NOMO-1 treated with dmso at 0.1 percent for 144 hours (cell line): ENCODE results near the gene GRK5.
A peak's percentile ranks its signal among the peaks of the same experiment; 100 is the strongest.

Source experiments
- DNase-seq: peaks from one replicate; lab custom pipeline; 2025; ENCODE audit not compliant: unreplicated experiment; lab: John Stamatoyannopoulos, UW

The GRK5 gene

GRCh38 chr10:119314061-119314460, 106.7 kb downstream of the GRK5 start:
- DNase-seq = no peak

GRCh38 chr10:119314486-119314885, 107.1 kb downstream of the GRK5 start:
- DNase-seq = no peak

DNA sequence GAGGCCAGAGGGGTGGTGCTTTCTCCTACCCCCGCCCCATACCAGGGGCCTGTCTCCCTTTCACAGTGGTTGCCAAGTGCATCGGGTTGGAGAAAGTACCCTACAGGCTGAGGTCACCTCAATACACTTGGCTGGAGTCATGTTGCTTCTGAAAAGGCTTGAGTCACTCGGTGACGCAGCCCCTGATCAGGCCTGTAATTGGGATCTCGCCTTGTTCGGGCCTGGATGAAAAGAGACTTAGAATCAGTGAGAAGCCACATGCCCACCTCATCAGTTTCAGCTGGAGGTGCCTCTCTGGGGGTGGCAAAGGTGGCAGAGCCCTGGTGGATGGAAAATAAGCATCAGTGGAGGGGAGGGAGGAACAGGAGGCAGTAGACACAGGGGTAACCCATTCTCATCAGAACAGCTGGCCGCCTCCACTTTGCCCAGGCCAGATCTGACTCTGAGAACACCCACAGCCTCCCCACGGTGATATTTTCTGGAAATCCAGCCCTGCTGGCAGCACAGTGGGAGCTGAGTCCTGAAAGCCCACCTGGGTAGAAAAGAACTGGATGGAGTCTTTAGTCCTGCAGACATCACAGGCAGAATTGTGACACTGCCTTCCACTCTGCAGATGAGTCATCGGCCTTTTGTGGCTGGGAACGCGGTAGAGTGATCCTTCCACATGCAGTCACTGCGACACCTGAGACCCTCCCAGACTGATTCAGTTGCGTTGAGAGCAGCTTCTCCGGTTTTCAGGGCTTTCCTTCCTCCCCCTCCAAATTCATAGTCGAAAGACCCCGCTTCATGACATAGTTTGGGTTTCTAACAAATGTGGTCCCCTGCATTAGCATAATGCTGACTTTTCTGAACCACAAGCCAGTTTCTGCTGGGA, 108.0 kb downstream of the GRK5 start:
- peak; percentile 15 for DNase-seq

GRCh38 chr10:119316002-119316358, 108.6 kb downstream of the GRK5 start:
- DNase-seq = no peak

DNA sequence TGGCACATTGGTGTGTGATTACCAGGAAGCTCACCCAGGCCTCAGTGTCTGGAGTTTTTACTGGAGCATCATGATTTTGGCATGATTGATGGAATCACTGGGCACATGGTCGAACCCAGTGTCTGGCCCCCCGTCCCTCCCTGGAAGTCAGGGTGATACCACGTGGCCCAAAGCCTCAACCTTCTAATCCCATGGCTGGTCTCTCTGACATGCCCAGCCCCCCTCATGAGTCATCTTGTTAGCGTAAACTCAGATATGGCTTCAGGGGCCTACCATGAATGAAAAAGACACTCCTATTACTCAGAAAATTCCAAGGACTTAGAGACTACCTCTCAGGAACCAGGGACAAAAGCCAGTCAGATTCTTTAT, 109.3 kb downstream of the GRK5 start:
- DNase-seq = no peak

DNA sequence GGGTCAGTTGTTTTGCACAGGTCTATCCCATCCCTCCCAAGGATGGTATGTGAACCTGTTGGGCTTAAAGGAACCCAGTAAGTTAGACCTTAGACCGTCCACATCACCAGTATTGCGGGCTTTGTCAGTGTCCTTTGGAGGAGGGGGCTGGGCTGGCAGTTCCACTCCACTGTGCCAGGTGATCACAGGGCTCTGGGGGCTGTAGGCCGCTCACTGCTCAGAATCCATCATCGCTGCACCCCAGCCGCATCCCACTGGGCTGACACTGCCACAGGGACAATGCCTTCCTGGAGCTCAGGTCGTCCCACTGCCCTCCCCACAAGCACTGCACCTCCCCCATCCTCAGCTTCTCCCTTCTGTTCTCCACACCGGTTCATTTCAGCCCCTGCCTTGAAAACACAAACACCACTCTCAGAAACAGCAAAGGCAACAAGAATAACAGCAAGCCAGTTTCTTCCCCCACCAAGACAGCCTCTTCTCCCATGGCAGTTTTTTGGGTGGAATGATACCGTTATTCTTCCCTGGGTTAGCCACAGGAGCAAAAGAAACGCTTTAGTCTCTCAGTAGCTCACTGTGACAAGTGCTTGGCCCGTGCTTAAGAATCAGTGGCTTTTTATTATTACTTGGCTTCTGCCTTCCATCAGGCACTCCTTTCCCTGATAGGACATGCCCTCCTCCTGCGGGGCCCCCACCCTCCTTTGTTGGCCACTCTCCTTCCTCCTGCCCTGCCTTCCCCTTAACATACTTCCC, 111.2 kb downstream of the GRK5 start:
- DNase-seq = no peak

GRCh38 chr10:119319161-119319919, 112.0 kb downstream of the GRK5 start:
- no peak for DNase-seq

DNA sequence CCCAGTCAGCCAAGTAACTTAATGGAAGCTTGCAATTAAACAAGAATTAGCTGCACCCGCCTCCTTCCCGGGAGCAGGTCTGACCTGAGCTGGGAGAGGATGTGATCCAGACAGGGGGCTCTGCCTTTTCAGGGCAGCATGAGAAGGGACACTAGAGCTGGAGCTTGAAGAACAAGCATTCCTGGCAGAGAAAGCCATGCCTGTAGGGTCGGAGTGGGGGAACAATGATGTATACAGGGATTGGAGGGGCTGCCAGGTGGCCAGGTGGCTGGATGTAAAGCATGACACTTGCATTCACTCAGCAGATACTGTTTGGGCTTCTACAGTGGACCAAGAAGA, 112.5 kb downstream of the GRK5 start:
- no peak for DNase-seq

DNA sequence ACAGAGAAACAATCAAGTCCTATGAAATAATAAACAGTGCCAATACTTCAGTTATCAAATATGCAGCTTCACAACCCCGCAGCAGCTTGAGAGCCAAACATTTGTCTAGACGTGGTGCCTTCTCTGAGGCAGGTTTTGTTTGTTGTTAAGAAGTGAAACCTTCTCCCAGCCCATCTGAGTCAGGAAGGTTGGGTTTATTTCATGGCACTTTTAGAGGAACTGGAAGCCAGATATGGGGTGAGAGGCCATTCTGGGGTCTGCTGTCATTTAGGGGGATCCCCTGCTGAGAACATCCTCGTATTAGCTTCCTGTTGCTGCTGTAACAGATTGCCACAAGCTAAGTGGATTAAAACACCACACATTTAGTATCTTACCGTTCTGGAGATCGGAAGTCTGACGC, 113.6 kb downstream of the GRK5 start:
- DNase-seq = no peak

- DNase-seq = no peak
Measured at GRCh38 chr10:119323085-119324016, 116.0 kb downstream of the GRK5 start.

- DNase-seq = no peak
Measured at GRCh38 chr10:119325131-119325530, 117.8 kb downstream of the GRK5 start.

DNA sequence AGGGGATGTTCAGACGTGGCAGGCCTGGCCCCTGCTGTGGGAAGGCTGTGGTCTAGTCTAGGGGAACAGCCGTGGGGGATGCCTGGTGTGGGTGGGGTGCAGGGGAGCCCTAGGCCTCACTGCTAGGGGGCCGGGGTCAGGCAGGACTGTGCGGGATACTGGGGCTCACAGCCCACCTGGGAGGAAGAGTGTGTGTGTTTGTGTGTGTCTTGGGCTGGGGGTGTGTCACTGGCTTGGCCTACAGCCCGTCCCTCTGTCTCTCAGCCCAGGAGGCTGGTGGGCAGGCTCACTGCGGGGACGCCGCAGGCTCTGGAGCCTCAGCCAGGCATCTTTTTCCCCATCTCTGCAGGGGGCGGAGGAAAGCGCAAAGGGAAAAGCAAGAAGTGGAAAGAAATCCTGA, 118.8 kb downstream of the GRK5 start:
- DNase-seq = no peak

DNA sequence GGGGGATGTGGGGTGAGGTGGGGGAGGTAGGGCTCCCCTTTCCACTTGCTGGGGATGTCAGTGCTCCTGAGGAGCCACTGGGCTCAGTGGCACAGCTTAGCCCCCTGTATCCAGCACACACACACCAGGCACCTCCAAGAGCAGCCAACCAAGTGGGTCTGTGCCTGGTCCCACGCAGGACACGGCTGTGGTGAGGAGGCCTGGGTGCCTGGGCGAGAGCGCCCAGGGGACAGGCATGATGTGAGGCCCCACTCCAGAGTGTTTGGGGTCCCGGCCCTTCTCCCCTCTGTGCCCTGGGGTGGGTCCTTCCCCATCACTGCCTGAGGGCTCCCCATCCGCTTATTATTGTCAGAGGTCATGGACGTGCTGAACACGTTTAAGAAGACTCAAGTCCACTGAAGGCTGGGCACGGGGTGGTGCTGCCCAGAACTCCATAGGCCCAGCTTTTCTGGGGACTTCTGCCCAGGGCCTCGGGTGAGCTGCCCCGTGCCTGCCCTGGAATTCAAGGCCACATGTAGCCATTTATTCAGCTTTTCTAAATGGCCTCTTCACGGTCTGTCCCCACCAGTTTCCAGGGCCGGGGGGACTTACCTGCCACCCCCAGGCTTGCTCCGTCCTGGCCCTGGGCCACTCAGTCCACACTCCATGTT, 119.8 kb downstream of the GRK5 start:
- no peak for DNase-seq

- DNase-seq = no peak
Measured at GRCh38 chr10:119328223-119328622, 120.9 kb downstream of the GRK5 start.

DNA sequence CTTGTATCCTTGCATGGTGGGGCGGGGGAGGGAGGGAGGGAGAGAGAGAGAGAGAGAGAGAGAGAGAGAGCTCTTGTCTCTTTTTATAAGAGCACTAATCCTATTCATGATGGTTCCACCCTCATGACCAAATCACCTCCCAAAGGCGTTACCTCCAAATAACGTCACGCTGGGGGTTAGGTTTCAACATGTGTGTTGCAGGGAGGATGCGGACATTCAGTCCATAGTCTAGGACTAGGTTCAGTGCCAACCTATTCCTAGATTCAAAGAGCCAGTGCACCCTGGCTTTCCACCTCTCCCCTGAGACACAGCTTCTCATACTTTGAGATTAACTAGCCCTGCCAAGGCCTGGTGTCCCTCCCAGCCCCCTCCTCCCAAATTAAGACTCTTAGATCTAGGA, 123.0 kb downstream of the GRK5 start:
- no peak for DNase-seq

DNA sequence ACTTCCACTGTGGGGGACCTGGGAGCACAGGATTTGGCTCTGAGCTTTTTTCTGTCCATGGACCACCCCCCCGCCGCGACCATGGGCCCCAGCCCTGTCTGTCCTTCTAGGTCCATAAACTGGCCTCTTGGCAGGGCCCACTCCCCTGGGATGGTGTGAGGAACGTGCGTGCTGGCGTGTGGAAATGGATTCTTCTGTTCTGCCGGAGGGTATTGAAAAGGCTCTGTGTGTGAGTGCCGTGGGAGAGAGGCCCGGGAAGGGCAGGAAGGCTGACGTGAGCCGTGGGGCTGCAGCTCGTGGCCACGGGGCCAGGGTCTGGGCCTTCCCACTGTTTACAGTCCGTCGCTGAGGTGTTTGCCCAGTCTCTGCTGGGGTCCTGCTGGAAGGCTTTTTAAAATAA, 123.7 kb downstream of the GRK5 start:
- no peak for DNase-seq

GRCh38 chr10:119333146-119333792, 125.9 kb downstream of the GRK5 start:
- DNase-seq = no peak

DNA sequence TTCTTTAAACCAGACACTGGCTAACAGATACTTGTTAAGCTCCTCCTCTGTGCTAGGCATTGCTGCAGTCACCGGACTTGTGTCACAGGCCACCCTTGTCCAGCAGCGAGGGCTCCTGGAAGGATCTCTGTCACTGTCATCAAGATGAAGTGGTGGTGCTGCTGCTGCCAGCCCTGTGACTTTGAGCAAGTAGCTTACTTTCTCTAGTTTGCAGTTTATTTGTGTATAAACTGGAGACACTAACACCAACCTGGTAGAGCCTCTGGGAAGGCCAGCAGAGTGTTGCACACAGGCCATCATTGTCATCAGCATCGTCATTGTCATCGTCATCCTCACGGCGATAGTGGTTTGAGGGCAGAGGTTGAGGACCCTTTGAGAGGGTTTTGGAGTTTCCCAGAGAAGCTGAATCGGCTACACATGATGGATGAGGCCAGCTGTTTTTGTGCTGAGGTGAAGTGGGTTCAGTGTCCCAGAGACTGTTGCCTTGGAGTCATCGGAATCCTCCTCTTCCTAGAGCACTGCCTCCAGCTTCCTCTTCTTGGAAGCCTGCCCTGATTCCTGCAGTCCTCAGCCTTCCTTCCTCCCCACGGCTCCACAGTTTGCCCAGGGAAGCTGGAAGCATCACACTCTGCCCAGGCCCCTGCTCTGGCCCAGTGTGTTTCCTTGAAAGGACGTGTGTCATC, 128.4 kb downstream of the GRK5 start:
- DNase-seq = no peak

GRCh38 chr10:119336599-119336998, 129.2 kb downstream of the GRK5 start:
- DNase-seq = no peak
